NCI-H446 (cell line): ENCODE results near the gene P4HA3.

ENCODE experiments used
- DNase-seq, 2 experiments: peaks; one replicate each; lab custom pipeline; 2025; lab: John Stamatoyannopoulos, UW

Gene P4HA3

GRCh38 chr11:74318241-74318932 lies 6.9 kb upstream of the P4HA3 start:
- no peak for DNase-seq

- DNase-seq = no peak
Observed at GRCh38 chr11:74316772-74317505, 5.5 kb upstream of the P4HA3 start.

GRCh38 chr11:74312326-74312725 lies 886 bp upstream of the P4HA3 start:
- no peak for DNase-seq

- no peak for DNase-seq
Observed at GRCh38 chr11:74310857-74311256, 583 bp downstream of the P4HA3 start.

GRCh38 chr11:74307434-74307833 lies 4.0 kb downstream of the P4HA3 start:
- peak in 1 of 2 experiments; percentile 37 for DNase-seq

GRCh38 chr11:74306435-74307175 lies 4.8 kb downstream of the P4HA3 start:
- DNase-seq = no peak

- DNase-seq = no peak
Observed at GRCh38 chr11:74299015-74299414, 12.4 kb downstream of the P4HA3 start.

GRCh38 chr11:74297484-74297883 lies 14.0 kb downstream of the P4HA3 start:
- DNase-seq = no peak

GRCh38 chr11:74288911-74289310 lies 22.5 kb downstream of the P4HA3 start:
- DNase-seq = no peak

- DNase-seq = peak in 1 of 2 experiments; percentile 18
Observed at GRCh38 chr11:74288161-74288560, 23.3 kb downstream of the P4HA3 start.

GRCh38 chr11:74284466-74284865 lies 27.0 kb downstream of the P4HA3 start:
- no peak for DNase-seq

GRCh38 chr11:74283580-74284180 lies 27.8 kb downstream of the P4HA3 start:
- no peak for DNase-seq

- DNase-seq = peak; percentile 17 to 43
Observed at GRCh38 chr11:74282914-74283371, 28.5 kb downstream of the P4HA3 start.

- no peak for DNase-seq
Observed at GRCh38 chr11:74282421-74282820, 29.0 kb downstream of the P4HA3 start.

- no peak for DNase-seq
Observed at GRCh38 chr11:74280494-74280893, 30.9 kb downstream of the P4HA3 start.

GRCh38 chr11:74279256-74279655 lies 32.2 kb downstream of the P4HA3 start:
- no peak for DNase-seq

GRCh38 chr11:74278721-74279161 lies 32.7 kb downstream of the P4HA3 start:
- peak in 1 of 2 experiments; percentile 49 for DNase-seq

GRCh38 chr11:74278103-74278502 lies 33.3 kb downstream of the P4HA3 start:
- no peak for DNase-seq

GRCh38 chr11:74276581-74276980 lies 34.9 kb downstream of the P4HA3 start:
- no peak for DNase-seq

- no peak for DNase-seq
Observed at GRCh38 chr11:74272276-74272675, 39.2 kb downstream of the P4HA3 start.

- DNase-seq = no peak
Observed at GRCh38 chr11:74269161-74269811, 42.2 kb downstream of the P4HA3 start.

- no peak for DNase-seq
Observed at GRCh38 chr11:74268456-74268855, 43.0 kb downstream of the P4HA3 start.
